ENCODE measurements around the gene TBATA.

Gene TBATA

GRCh38 chr10:70753026-70753663, 32.0 kb downstream of the TBATA start:
- no peak overlapping the region for H3K4me3 Mint-ChIP-seq
- no peak overlapping the region for H3K27ac Mint-ChIP-seq

GRCh38 chr10:70752571-70752970, 32.6 kb downstream of the TBATA start:
- H3K27ac Mint-ChIP-seq = no peak overlapping the region
- peaks cover 8% of the 10 kb centered on the region for H3K27me3 Mint-ChIP-seq (ENCODE audit: low read depth)
- peaks cover 26% of the 10 kb centered on the region for H3K4me1 Mint-ChIP-seq
- no peak overlapping the region for H3K4me3 Mint-ChIP-seq
- H3K36me3 Mint-ChIP-seq (ENCODE audit: low read depth) = no peaks in the 10 kb centered on the region
- TF ChIP-seq CTCF (IDR thresholded peaks at IDR 0.05; ENCODE audit: unreplicated experiment in 3 of 3) = no peak
- no peaks in the 10 kb centered on the region for H3K9me3 Mint-ChIP-seq

More at GRCh38 chr10:70753026-70753663, 32.0 kb downstream of the TBATA start:
- no peaks in the 10 kb centered on the region for H3K9me3 Mint-ChIP-seq
- TF ChIP-seq CTCF (IDR thresholded peaks at IDR 0.05; ENCODE audit: unreplicated experiment in 3 of 3) = no peak
- peaks cover 8% of the 10 kb centered on the region for H3K27me3 Mint-ChIP-seq (ENCODE audit: low read depth)
- no peaks in the 10 kb centered on the region for H3K36me3 Mint-ChIP-seq (ENCODE audit: low read depth)
- H3K4me1 Mint-ChIP-seq = peaks cover 26% of the 10 kb centered on the region

GRCh38 chr10:70751991-70752390, 33.2 kb downstream of the TBATA start:
- H3K9me3 Mint-ChIP-seq = no peaks in the 10 kb centered on the region
- H3K27me3 Mint-ChIP-seq (ENCODE audit: low read depth) = peaks cover 4% of the 10 kb centered on the region
- H3K4me3 Mint-ChIP-seq = no peak overlapping the region
- no peaks in the 10 kb centered on the region for H3K36me3 Mint-ChIP-seq (ENCODE audit: low read depth)
- H3K27ac Mint-ChIP-seq = no peak overlapping the region
- peaks cover 26% of the 10 kb centered on the region for H3K4me1 Mint-ChIP-seq
- TF ChIP-seq CTCF (IDR thresholded peaks at IDR 0.05; ENCODE audit: unreplicated experiment in 3 of 3) = no peak

GRCh38 chr10:70751356-70751755, 33.8 kb downstream of the TBATA start:
- Mint-ChIP-seq H3K4me1 (peaks cover 28% of the 10 kb centered on the region), H3K4me3 (no peak overlapping the region), H3K27ac (no peak overlapping the region), H3K9me3 (no peaks in the 10 kb centered on the region), H3K27me3 (ENCODE audit: low read depth) (peaks cover 3% of the 10 kb centered on the region), H3K36me3 (ENCODE audit: low read depth) (no peaks in the 10 kb centered on the region)
- TF ChIP-seq CTCF (IDR thresholded peaks at IDR 0.05; ENCODE audit: unreplicated experiment in 3 of 3) = no peak

GRCh38 chr10:70750156-70750703, 34.9 kb downstream of the TBATA start:
- Mint-ChIP-seq H3K9me3 (peaks cover 3% of the 10 kb centered on the region), H3K36me3 (ENCODE audit: low read depth) (no peaks in the 10 kb centered on the region)

More at GRCh38 chr10:70750156-70750703, 34.9 kb downstream of the TBATA start:
- TF ChIP-seq CTCF (IDR thresholded peaks at IDR 0.05; ENCODE audit: unreplicated experiment in 3 of 3) = no peak
- Mint-ChIP-seq H3K27me3 (ENCODE audit: low read depth) (peaks cover 6% of the 10 kb centered on the region), H3K27ac (no peak overlapping the region), H3K4me1 (peaks cover 30% of the 10 kb centered on the region), H3K4me3 (no peak overlapping the region)

Measured in nephron (organoid).